ENCODE data around the gene HTR7.
A peak's percentile ranks its signal among the peaks of the same experiment; 100 is the strongest.

GRCh38 chr10:90723416-90724068 lies 134.3 kb downstream of the HTR7 start:
- TF ChIP-seq CTCF (IDR thresholded peaks at IDR 0.05): peak in 1 of 6 experiments; percentile 24
- TF ChIP-seq POLR2A (IDR thresholded peaks at IDR 0.05): no peak
